M059J (cell line): ENCODE measurements around the gene PCSK6. TPM values are rescaled to one million over a fixed set of nuclear protein-coding genes. Genes with fewer than 3 reads are reported as not detected.

Source experiments
- DNase-seq: peaks from one replicate; pipeline ENCODE4 v3.0.0-alpha.2; 2012; ENCODE audit warnings: low read depth
- total RNA-seq: library from RNA; depleted of rRNA; stranded (reverse); fragments of >200 nt; shearing (Covaris generic); gene quantifications from 2 replicates; pipeline ENCODE4 v1.2.3, GENCODE V29; 2014

PCSK6 gene
- total RNA-seq, 1 experiment from 2014 or later, result not detected

DNA sequence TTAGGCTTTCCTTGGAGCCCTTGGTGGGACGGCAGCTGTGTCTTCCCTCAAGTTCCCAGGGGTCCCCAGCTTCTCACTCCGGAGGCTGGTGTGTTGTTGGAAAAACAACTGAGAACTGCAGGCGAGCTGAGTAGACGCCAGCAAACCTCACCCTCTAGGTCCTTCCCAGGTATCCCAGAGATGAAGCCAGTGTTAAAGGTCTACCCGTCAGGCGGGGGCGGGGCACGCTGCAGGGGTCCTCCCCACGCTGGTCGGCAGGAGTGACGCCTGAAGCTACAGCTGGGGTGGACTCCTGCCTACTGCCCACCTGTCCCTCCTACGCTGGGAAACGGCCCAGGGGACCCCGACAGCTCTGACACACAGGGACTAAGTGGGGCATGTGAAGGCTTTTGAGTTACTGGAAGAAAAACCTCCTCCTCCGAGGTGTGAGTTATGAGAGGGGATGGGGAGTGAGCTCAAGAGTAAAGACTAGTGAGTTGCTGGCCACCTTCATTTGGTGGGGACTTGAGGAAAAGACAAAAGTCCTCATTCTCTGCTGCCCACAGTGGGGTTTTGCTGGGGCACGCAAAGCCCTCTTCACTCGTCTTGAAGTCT, 162.3 kb downstream of the PCSK6 start:
- no peak for DNase-seq

DNA sequence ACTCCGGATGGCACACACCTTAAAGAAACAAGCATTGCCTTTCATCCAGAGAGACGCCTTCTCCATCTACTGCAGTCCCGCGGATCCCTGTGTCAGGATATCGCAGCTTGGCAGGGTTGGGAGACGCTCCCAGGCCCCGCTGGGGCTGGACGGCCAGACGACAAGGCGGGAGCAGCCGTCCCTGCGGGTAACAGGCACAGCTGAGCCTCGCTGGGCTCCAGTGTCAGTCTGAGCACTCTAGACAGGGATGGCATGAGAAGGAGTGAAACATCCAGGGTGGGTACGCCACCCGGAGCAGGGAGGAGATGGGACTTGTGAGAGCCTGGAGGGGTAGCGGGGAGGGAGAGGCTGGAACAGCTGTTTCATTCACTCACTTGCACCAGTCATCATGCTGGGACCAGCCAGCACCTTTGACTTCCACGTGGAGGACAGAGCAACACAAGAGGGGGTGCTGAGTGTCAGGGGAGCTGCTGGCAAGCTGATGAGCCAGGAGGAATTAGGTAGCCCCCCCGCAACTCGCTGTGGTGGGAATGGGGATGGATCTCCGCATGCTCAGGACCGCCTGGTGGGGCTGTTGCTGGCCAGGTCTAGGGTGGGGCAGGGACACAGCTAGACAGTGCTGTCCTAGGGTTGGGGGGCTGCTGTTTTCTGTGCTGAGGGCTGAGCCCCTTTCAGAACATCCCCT, 162.9 kb downstream of the PCSK6 start:
- no peak for DNase-seq

DNA sequence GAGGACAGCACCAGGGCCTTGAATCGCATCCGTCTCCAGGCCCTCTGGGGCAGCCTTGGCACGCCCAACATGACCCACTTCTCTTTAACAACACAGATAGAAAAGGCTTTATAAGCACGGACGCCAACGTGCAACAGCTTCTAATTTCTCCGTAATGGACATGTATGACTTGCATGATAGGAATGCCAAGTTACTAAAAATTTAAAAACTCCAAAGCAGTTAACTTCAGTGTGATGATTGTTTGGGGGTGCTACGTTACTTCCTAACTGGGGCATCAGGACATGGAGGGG, 163.5 kb downstream of the PCSK6 start:
- no peak for DNase-seq

DNA sequence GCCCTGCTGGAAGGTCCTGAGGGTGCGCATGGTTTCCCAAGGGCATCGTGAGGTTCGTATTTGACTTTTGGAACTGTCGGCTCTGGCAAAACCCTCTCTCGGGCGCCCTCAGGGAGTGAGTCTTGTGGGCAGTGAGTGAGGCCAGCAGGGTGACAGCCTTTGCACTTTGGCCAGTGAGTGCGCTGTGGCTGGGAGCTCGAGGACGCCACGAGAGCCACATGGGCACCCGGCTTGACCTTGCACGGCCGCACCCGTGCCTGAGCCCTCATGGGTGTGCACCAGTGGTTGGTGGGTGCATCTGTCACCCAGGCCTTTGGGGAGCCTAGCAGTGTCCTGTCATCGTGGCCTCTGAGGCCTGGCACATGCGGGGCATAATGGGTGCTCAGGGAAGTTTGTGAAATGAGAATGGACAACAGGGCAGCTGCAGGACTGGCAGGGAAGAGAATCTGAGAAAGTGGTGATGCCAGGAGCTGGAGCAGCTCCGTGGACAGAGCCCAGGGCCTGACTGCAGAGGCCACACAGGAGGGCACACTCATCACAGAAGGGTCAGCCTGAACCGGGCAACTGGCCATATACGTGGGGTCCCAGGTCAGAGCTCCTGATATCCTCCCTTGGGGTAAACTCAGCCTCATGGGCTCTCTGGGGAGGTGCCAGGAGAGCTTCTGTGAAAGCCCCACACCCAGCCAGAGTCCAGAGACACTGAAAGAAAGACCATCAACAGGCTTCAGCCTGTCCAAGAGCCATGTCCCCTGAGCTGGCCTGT, 164.1 kb downstream of the PCSK6 start:
- DNase-seq, result no peak

GRCh38 chr15:101324524-101325177, 164.9 kb downstream of the PCSK6 start:
- no peak for DNase-seq

- no peak for DNase-seq
Observed at GRCh38 chr15:101323793-101324523, 165.5 kb downstream of the PCSK6 start.

GRCh38 chr15:101322854-101323477, 166.5 kb downstream of the PCSK6 start:
- no peak for DNase-seq

- no peak for DNase-seq
Observed at GRCh38 chr15:101322016-101322695, 167.4 kb downstream of the PCSK6 start.

GRCh38 chr15:101320501-101321052, 168.9 kb downstream of the PCSK6 start:
- DNase-seq, result no peak

GRCh38 chr15:101318839-101319238, 170.7 kb downstream of the PCSK6 start:
- DNase-seq, result no peak

- DNase-seq, result no peak
Observed at GRCh38 chr15:101318147-101318819, 171.2 kb downstream of the PCSK6 start.

GRCh38 chr15:101317336-101317872, 172.1 kb downstream of the PCSK6 start:
- no peak for DNase-seq

- DNase-seq, result no peak
Observed at GRCh38 chr15:101316529-101316928, 173.0 kb downstream of the PCSK6 start.

- no peak for DNase-seq
Observed at GRCh38 chr15:101315736-101316135, 173.8 kb downstream of the PCSK6 start.

GRCh38 chr15:101314336-101315125, 175.0 kb downstream of the PCSK6 start:
- DNase-seq, result no peak

DNA sequence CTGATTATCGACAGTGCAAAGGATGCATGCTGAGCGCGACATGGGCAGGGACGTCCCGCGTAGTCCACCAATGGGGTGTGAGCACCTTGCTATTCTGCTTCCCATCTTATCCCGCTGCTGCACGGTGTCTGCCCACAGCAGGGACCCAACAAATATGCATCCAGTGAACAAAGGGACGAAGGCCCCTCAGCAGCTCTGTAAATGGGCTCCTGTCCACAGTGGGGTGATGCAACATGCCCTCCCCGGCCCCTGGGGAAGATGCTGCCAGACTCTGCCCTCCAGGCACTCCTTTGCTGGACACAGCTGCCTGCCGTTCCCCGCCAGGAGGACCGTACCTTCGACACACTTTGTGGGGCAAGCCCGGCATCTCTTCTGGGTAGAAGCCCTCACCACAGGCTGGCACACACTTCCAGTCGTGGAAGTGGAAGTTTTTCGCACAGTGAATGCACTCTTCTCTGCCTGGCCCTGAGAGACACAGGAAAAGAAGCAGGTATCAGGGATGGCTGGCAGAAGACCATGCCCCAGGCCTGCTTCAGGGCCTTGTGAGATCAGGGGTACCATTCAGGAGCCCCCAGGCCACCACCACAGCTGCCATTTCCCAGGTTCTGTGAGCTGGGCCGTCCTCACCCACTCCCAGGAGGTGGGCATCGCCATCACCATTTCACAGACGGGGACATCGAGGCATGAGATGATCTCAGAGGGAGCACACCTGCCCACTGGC, 176.3 kb downstream of the PCSK6 start:
- DNase-seq, result no peak

- DNase-seq, result no peak
Observed at GRCh38 chr15:101310508-101310907, 179.0 kb downstream of the PCSK6 start.

DNA sequence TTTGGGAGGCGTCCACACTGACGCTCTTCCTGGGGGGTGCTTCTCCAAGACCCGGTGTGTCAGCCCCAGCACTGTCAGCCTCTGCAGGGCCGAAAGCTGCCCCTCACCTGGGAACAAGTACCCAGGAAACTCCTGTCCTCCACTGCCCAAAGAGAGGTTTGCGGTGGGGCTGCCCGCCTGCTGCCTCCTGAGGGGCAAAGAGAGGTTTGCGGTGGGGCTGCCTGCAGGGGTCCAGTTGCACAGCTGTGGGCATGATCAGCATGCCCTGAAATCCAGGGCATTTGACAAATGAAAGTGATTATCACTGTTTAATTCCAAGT, 179.4 kb downstream of the PCSK6 start:
- no peak for DNase-seq
